ENCODE results near the gene CACNB4.
"Not testable (repeated sequence)": the region's sequence is repeated elsewhere in the genome, so short reads cannot be mapped to it uniquely, and the experiment has no call there.

The CACNB4 gene

DNA sequence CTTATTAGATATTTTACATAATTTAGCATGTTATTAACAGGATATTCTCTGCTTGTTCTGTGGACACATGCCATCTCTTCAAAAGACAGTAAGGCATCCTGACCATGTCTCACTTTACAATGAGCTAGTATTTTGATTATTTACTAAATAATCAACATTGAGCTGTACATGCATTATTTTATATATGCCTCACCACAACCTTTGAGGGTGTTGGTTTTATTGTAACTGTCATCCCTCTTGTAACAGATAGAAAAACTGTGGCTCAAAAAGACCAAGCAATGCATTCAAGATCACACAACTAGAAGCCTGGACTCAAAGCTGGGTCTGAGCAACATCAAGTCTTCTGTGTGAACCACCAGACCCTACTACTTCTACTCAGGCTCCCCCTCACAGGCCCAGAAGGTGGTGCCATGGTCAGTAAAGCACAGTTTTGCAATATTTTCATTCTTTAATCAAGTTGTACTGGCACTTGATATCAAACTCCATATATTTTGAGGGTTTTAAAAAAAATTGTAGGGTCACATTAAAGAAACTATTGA lies 165.5 kb downstream of the CACNB4 start:
- DNase-seq = no peak

DNA sequence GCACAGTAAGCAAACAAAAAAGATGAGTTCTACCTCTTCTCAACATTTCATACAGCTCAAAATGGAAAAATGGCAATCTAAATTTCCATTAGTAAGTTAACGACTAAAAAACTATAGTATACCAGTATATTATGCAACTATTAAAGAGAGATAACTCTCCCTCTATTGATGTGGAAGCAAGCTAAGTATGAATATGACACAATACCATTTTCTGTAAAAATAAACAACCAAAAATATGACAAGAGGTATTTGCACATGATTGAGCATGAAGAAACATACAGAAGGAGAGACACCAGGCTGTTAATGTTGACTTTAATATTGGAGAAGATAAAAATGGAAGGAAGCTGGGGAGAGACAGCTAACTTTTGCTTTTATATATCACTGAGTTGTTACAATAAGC lies 167.1 kb downstream of the CACNB4 start:
- DNase-seq = no peak

DNA sequence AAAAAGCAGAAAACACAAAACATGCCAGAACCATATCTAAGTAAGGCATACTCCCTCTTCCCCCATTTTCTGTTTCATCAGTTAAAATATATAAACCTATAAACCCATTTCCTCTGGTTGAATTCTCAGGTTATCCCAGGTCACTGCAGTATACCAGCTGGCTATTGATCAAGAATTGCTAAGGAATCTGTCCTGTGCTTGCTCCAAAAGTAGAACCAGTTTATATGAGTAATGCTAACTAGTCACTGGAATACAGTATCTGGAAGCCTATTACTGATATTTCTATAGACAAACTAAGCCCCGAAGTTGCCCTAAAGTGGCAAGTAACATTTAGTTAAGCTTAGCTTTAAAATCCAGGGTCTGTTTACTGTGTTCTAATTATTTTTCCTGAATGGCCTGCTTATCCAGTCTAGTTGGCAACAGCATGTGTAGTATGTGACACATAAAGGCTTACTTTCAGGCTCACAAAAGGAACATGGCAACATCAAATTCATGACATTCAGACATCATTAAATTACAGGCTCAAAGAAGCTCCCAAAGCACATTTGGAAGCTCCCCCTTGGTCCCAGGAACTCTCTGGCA lies 167.7 kb downstream of the CACNB4 start:
- DNase-seq = no peak

DNA sequence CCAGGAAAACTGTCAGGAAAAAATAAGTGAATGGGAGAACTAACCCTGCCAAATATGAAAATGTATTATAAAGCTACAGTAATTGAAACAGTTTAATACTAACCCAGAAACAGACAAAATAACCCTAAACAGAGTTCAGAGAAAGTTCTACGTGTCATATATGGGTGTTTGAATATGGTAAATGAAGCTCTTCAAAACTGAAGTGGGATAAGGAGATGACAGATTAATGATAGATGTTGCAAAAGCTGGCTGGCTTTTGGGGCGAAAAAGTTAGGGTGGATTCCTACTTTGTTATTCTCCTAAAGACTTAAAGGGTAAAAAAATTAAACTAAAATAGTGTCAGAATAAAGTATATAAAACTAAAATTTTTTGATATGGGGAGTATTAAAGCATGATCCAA lies 168.8 kb downstream of the CACNB4 start:
- no peak for DNase-seq

DNA sequence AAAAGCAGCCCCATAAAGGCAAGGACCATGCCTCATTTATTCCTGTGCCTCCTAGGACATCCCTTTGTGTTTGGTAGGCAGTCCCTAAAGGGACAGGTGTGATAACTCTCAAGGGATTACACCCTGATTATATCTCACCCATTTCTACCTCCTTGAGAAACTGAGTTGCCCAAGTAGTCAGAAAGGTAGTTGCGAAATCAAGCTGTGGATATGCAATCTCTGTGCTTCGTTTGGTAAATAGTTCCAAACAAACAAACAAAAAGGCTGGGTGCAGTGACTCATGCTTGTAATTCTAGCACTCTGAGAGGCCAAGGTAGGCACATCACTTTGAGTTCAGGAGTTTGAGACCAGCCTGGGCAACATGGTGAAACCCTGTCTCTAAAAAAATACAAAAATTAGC lies 170.5 kb downstream of the CACNB4 start:
- no peak for DNase-seq

DNA sequence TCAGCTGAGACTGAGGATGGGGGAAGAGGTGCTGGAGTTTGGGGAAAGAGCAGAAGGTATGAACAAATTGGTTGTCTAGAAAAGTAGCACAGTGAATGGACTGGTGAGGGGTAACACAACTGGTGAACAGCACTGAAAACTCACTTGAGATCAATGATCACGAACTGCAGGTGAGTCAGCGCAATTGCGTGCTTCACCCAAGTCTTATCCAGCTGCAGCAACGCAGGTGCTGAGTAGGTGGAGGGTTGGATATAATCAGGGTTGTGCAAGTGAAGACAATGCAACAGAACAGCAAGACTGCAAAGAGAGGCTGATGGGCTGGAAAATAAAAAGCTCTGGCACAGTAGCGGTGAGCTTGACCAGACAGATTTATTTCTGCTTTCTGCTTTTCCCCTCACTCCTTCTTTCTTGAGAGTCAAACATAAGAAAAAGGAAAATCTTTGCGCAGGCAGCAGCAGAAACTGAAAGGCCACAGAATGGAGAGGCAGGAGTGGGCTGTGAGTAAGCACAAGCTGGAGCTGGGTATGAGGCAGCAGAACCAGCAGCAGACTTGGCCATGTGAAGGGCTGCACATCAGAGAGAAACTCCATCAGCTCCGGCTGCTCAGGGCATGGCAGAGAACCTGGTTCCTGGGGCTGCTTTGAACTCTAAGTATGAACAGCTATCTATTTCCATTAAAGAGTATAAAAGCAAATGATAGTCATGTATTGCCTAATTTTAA lies 171.2 kb downstream of the CACNB4 start:
- no peak for DNase-seq

DNA sequence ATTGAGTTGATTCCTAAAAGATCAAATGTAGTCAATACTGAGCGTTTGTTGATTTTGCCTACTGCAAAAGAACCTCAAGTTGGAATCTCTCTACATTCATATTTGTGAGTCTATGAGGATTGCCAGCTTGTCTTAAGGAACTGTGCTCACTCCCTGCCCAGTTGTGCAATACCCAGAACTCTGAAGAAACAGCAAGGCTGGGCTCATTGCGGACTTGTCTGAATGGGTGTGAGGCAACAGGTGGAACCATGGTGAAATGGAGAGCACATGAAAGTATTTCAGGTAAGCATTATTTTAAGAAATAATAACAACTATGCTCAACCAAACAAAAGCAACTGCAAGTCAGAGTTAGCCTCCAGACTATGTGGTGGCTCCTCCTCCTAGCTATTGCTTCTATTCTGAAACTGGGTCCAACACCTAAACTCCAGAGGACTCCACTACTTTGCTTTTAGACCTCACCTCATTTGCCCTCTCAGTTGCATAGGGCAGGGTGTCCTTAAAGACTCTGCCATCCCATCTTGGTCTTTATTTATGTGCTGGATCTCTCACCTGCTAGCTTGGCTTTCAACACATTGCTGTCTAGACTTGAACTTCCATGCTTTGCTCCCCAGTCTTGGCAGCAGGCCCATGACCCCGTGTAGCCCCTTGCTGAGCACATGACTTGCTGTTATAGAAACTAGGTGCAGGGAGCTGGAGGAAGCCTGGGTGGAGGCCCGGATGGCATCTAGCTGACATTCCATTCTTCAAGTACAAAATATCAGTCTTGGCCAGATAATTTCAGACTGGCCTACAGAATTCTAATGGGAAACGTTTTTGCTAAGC lies 175.8 kb downstream of the CACNB4 start:
- DNase-seq = no peak

DNA sequence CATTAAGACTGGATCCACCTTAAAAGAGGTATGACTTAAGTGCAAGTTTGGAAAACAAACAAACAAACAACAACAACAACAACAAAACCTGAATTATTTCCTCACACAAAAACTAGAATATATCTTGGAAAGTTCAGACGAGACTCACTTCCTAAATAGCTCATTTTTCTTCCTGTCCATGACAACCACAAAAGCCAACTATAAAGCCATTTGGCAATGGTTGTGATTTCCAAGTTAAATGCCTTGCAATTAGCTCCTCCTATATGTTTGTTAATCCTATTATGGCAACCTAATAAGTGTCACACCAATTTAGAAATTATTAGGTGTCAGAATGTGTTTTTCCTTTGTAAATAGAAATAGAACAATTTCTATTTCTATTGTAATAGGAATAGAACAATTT lies 179.1 kb downstream of the CACNB4 start:
- DNase-seq = no peak

DNA sequence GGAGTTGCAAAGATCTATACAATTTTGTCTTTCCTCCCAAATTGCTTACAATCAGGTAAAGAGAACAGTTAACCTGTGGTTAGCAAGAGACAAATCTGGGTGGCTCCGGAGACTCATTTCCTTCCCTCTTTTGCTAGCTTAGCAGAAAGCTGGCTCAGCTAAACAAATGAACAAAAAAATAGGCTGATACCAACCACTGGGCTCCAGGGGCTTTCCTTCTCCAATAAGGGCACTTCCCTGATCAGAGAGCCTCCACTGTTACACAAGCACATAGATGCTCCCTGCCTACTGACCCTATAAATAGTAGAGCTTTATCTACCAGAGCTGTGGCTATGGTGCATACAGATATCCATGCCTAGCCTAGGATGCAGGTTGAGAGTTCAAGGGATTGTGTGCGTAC lies 180.5 kb downstream of the CACNB4 start:
- DNase-seq = no peak

DNA sequence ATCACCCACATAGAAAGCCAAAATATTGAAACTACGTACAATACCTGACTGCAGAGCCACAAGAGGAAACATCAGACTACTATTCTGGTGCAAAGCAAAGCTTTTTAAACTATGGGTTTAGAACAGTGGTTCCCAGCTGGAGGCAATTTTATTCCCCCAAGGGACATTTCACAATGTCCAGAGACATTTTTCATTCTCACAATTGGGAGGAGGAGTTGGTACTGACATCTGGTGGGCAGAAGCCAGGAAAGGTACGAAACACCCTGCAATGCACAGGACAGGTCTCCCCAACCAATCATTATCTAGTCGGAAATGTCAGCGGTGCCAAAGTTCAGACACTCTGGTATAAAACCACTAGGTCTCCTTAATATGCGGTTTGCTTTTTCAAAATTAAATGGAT lies 182.2 kb downstream of the CACNB4 start:
- no peak for DNase-seq

DNA sequence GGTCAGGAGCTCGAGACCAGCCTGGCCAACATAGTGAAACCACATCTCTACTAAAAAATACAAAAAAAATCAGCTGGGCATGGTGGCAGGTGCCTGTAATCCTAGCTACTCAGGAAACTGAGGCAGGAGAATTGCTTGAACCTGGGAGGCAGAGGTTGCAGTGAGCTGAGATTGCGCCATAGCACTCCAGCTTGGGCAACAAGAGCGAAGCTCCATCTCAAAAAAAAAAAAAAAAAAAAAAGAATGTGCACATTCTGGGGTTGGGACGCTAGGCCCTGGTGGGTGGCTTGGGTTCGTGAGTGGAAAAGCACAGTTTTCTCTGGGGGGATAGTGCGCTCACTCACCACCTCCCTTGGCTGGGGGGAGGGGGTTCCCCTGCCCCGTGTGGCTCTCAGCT lies 183.2 kb downstream of the CACNB4 start:
- not testable (repeated sequence) for DNase-seq

DNA sequence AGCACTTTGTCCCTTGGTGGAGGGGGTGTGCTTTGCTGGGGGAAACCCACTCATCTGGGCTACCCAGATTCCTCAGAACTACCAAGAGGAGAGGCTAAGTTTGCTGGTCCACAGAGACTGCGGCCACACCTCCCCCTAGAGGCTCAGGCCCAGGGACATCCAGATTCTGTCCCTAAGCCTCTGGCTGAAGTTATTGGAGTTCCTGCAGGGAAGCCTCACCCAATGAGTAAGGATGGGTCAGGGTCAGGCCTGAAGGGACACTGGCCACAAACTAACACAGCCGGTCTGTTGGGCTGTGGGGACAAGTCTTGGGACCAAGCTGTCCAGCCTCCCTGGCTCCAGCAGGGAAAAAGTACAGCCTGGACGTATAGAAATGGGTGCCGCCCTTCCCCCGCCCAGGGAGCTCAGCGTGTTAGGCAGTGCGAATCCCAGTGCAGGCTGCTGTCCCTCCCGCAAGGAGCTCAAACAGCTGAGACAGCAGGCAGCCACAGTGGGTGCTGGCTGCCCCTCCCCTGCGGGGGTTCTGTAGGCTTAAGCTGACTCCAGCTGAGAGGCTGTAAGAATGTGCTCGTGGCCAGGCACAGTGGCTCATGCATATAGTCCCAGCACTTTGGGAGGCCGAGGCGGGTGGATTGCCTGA lies 183.7 kb downstream of the CACNB4 start:
- DNase-seq = no peak

DNA sequence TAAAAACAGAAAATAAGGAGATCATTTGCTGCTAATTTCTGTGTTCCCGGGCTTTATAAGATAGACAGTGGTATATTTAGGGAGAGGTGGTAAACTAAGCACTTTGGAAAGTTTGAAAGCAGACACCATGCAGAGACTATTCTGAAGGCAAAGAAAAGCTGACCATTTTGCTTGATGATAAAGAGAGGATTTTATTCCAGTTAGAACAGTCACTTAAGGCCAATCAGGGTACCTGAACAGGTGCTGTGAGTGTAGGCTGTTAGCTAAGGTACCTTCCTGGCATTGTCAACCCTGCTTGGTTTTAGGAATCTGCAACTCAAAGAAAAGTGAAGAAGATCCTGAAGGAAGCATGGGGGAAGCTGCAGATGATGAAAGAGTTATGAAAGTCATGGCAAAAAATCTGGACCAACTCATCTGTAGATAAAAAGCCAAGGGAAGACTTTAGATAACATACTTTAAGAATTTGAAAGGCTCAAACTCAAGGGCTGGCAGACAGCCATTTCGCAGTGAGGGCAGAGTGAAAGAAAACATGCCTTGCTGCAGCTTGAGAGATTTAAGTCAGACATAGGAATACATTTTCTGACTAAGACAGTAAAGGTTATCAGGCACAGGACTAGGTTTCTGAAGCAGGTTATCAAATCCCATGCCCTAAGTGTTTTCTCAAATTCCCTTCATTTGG lies 190.5 kb downstream of the CACNB4 start:
- no peak for DNase-seq

DNA sequence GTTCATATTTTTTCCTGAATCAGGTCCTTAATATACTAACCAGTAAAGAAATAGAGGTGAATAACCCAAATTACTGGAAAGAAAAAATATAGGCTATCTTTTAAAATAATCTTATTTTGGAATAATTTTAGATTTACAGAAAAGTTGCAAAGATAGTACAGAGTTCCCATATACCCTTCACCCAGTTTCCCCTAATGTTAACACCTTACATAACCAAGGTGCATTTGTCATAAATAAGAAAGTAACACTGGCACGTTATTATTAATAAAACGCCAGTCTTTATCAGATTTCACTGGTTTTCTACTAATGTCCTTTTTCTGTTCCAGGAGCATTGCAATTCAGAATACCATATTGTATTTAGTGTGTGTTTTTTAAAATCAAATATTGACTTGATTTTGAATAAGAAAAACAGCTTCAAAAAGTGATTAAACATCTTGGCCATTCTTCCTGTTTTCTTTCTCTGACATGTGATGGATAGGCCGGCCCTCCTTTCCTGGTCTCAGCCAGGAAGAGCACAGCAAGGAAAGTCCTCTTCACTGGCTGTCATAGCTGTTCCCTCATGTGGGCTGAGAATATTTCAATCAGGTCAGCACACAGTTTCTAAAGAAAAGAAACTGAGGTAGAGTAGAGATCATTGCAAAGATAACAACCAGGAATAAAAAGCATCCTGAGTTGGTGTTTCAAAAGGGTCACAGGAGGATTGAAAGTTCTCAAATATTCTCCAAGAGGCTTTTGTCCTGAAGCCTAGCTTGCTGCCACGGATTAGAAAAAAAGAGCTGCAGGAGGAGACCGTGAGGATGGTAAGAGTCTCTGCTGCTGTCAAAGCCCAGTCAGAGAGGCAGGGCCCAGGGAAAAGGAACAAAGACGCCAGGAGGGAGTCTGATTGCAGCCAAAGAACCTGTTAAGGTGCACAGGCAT lies 191.3 kb downstream of the CACNB4 start:
- no peak for DNase-seq

DNA sequence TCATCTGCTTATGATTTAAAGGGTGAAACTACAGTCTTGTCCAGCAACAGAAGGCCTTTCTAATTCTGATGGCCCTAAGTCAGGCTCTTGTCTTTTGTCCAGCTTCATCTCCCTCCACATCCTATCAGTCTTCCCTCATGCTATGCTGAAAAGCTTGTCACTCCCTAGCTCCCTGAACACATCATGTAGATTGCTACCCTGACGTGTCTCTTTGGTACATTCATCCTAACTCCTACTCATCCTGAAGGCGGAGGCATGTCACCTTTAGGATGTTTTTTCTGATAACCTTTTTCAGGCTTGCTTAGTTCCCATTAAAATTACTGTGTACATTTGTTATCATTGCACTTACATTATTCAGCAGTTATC lies 192.2 kb downstream of the CACNB4 start:
- DNase-seq = no peak

DNA sequence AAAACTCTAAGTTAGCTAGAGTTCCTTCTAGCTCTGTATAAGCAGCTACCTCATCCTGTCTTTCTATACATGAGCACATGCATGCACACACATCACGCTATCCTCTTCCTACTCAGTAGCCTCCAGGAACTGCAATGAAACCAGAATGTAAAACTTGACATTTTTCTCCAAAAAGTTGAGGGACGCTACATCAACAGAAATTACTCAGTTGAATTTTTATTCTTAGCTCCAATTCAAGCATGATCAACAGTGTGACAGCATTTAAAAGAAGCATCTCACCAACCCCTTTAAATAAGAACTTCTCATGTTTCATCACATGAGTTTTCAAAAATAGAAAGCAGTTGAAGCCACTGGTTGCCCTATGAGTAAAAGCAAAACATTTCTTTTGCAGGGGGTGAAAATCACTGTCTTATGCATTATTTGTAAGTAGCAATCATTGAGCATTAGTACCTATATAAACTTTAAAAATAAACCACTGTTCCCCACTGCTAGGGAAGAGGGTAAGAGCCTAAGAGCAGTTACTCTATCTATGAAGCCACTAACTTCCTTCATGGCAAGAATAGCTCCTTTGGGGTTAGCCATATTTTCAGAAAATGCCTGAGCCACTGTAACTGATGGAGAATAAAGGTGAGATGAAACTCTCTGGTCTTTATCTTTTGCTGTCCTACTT lies 192.7 kb downstream of the CACNB4 start:
- DNase-seq = no peak

DNA sequence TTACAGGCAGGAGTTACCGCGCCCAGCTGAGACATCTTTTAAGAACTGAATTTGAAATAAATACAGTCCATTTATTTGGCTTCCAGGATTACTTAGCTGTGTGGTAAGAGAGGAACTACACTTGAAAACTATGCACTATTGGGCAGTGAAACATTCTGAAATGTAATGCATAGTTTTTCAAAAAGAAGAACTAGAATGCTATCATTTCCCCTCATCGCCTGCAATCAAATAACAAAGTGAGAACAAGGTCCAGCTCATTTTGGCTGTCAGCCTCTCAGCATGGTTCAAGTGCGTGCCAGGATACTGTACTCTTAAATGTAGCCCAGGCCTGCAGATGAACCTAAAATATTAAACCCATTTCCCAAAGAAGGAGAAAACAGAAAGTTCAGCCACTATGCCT lies 194.0 kb downstream of the CACNB4 start:
- no peak for DNase-seq

DNA sequence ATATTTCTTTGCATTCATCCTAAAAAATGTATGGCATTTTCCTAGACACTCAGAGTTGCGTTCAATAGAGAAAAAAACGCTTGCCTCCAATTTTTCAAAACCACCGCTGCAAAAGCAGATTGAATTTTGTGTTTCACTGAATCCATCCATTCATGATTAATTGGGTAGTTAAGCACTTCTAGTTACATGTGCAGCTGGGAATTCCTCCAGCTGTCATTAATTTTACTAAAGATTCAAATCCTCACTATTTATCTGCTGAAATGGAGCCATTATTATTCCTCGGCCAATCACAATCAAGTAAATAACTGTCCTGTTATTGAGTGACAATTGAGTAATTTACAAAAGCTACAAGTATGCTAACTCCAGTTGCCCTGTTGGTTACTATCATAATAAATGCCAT lies 194.8 kb downstream of the CACNB4 start:
- DNase-seq = no peak

DNA sequence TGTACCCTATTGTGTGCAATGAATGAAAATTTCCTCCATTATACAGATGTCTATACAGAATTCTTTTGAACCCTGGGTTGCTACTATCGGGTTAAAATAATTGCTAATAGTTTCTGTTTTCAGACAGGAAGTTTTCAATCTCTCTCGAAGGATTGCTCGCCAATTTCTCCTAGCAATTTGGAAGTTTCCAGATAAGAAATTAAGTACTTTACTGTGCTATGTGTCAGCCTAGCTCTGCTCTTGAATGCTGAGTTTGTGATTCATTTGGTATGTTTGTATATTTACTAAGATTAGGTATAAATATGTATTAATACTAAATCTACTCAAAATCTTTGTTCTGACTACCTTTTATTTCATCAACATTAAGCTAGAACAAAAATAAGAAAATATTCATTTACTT lies 196.0 kb downstream of the CACNB4 start:
- DNase-seq = no peak

DNA sequence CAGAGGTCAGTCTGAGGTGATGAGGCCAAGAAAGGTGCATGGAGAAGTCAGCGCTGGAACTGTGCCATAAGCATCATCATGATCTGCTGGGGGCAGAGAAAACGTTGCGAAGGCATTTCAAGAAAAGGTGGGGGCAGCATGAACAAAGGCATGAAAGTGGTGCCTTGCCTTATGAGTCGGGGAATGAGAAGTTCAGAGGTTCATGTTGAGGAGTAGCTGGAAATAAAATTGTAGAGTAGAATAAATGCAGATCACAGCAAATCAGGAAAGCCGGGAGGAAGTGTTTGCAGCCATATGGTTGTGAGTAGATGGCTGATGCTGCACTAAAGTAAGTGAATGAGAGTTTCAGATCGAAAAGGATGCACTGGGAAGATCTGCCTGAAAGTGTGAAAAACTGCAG lies 198.5 kb downstream of the CACNB4 start:
- no peak for DNase-seq

DNA sequence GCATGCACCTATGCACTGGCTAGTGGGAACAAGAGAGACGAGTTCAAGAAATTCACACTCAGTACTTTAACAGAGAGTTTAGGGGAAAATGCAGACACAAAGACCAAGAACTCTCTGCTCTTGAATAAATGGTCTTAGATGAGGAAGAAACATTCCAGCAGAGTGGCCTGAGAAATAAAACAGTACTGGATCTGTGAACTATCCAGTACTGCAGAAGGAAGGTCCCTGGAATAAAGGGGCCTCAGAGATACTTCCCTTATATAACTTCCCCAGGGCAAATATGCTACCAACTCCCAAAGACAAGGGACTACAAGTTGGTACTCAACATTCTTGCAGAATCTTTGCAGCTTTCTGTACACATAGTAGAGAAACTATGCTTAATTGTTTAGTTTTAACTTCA lies 199.7 kb downstream of the CACNB4 start:
- no peak for DNase-seq
